Measurements from ENCODE around the gene FAM171A1.

GRCh38 chr10:15258255-15258654, 112.8 kb downstream of the FAM171A1 start:
- TF ChIP-seq POLR2AphosphoS5 (IDR thresholded peaks at IDR 0.05; ENCODE audit: low read depth, low read length) (no peak), POLR2A (IDR thresholded peaks at IDR 0.05; ENCODE audit: low read depth, low read length) (no peak), TAF1 (IDR thresholded peaks at IDR 0.05; ENCODE audit: low read depth, low read length) (no peak)

Measured in GM12891 (cell line).